HepG2 (cell line): Measurements from ENCODE around the gene COPS9.

ENCODE experiments used
- HNRNPK ChIP-seq: fragments of 200-400 bp; formaldehyde crosslinking; IDR thresholded peaks from 2 replicates; pipeline ENCODE4 v1.6.1; 2018; ENCODE audit warnings: low read length, low read depth, moderate library complexity, mild to moderate bottlenecking; ENCODE audit not compliant: poor library complexity, severe bottlenecking
- MED1 ChIP-seq: sonication (generic); formaldehyde crosslinking; IDR thresholded peaks from 2 replicates; pipeline ENCODE4 v1.4.0; 2020; ENCODE audit warnings: missing genetic modification reagents
- POLR2AphosphoS5 ChIP-seq: IDR thresholded peaks from 2 replicates; pipeline ENCODE4 v1.6.1; 2012; ENCODE audit warnings: low read depth, low read length
- RAD21 ChIP-seq: fragments of 450-650 bp; formaldehyde crosslinking; IDR thresholded peaks from 2 replicates; pipeline ENCODE4 v1.5.0; 2020; ENCODE audit warnings: mild to moderate bottlenecking
- TMF1 ChIP-seq: sonication (generic); formaldehyde crosslinking; IDR thresholded peaks from 2 replicates; pipeline ENCODE4 v1.8.1; 2022; ENCODE audit warnings: low read depth, missing genetic modification reagents
- ZBTB20 ChIP-seq: sonication (generic); formaldehyde crosslinking; IDR thresholded peaks from 2 replicates; pipeline ENCODE4 v1.8.1; 2023; ENCODE audit warnings: missing genetic modification reagents, low read depth, mild to moderate bottlenecking, borderline replicate concordance
- ZNF143 ChIP-seq: sonication (generic); formaldehyde crosslinking; IDR thresholded peaks from 2 replicates; pipeline ENCODE4 v1.4.0; 2020; ENCODE audit warnings: missing genetic modification reagents
- ZNF558 ChIP-seq: sonication (generic); formaldehyde crosslinking; IDR thresholded peaks from 2 replicates; pipeline ENCODE4 v1.9.0; 2022; ENCODE audit warnings: mild to moderate bottlenecking, missing genetic modification reagents, borderline replicate concordance
- ZNF780A ChIP-seq: sonication (generic); formaldehyde crosslinking; IDR thresholded peaks from 2 replicates; pipeline ENCODE4 v1.8.0; 2022; ENCODE audit warnings: mild to moderate bottlenecking, missing genetic modification reagents, moderate library complexity
- TF ChIP-seq, protein P1 (sequence below): sonication (generic); formaldehyde crosslinking; IDR thresholded peaks from 2 replicates; pipeline ENCODE4 v1.5.0; 2020; ENCODE audit warnings: mild to moderate bottlenecking, missing genetic modification reagents, moderate library complexity
- TF ChIP-seq, protein P2 (sequence below): sonication (generic); formaldehyde crosslinking; IDR thresholded peaks from 2 replicates; pipeline ENCODE4 v1.4.0; 2020; ENCODE audit warnings: missing genetic modification reagents
- TF ChIP-seq, protein P3 (sequence below): sonication (generic); formaldehyde crosslinking; IDR thresholded peaks from 2 replicates; pipeline ENCODE4 v1.5.1; 2020; ENCODE audit warnings: mild to moderate bottlenecking, missing genetic modification reagents
- TF ChIP-seq, protein P4 (sequence below), 2 experiments: IDR thresholded peaks; 2 replicates each; pipeline ENCODE4 v1.6.1; 2011 to 2012; ENCODE audit warnings: low read length in 2 of 2, borderline replicate concordance in 1 of 2, low read depth in 1 of 2, mild to moderate bottlenecking in 1 of 2, moderate library complexity in 1 of 2
- TF ChIP-seq, protein P5 (sequence below): sonication (generic); formaldehyde crosslinking; IDR thresholded peaks from 2 replicates; pipeline ENCODE4 v1.4.0; 2020; ENCODE audit warnings: missing genetic modification reagents, low read depth, mild to moderate bottlenecking, borderline replicate concordance

DNA sequence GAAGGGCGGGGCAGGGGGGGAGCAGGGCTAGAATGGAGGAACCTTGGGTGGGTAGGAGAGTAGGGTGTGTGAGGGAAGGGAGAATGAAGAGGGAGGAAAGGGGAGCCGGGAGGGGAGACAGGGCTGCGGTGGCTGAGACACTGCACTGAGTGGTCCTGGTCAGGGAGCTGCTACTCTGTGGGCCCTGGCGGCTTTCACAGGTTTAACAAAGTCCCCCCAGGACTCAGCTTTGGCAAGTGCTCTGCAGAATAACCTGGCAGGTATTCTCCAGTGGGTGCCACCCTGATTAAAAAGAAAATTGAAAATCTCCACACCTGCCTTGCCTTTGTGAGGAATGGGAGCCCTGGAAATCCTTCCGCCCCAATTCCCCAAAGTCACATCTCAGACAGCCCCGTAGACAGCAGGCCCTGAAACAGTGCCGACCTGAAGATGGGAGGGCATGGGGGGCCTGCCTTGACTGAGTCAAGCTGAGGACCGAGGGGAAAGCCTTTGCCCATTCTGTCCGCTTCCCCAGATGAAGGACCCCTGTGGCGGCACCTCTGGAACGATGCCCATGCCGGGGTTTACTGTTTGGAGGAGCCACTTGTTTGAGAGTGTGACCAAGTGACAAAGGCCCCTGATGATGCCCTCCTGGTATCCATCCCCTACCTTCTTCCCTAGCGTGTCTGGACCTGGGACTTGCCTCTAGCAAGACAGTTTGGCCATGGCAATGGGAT lies 47.9 kb upstream of the COPS9 start:
- TF ChIP-seq, protein P1, sequence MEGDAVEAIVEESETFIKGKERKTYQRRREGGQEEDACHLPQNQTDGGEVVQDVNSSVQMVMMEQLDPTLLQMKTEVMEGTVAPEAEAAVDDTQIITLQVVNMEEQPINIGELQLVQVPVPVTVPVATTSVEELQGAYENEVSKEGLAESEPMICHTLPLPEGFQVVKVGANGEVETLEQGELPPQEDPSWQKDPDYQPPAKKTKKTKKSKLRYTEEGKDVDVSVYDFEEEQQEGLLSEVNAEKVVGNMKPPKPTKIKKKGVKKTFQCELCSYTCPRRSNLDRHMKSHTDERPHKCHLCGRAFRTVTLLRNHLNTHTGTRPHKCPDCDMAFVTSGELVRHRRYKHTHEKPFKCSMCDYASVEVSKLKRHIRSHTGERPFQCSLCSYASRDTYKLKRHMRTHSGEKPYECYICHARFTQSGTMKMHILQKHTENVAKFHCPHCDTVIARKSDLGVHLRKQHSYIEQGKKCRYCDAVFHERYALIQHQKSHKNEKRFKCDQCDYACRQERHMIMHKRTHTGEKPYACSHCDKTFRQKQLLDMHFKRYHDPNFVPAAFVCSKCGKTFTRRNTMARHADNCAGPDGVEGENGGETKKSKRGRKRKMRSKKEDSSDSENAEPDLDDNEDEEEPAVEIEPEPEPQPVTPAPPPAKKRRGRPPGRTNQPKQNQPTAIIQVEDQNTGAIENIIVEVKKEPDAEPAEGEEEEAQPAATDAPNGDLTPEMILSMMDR (CRISPR knock-in tag): no peak
- TF ChIP-seq RAD21 (no peak), ZNF558 (CRISPR knock-in tag) (no peak), HNRNPK (no peak), MED1 (CRISPR knock-in tag) (no peak), ZNF780A (CRISPR knock-in tag) (no peak), ZBTB20 (CRISPR knock-in tag) (no peak), ZNF143 (CRISPR knock-in tag) (no peak), TMF1 (CRISPR knock-in tag) (no peak), POLR2AphosphoS5 (no peak)
- TF ChIP-seq, protein P2, sequence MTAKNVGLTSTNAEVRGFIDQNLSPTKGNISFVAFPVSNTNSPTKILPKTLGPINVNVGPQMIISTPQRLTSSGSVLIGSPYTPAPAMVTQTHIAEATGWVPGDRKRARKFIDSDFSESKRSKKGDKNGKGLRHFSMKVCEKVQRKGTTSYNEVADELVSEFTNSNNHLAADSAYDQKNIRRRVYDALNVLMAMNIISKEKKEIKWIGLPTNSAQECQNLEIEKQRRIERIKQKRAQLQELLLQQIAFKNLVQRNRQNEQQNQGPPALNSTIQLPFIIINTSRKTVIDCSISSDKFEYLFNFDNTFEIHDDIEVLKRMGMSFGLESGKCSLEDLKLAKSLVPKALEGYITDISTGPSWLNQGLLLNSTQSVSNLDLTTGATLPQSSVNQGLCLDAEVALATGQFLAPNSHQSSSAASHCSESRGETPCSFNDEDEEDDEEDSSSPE (CRISPR knock-in tag): no peak
- TF ChIP-seq, protein P3, sequence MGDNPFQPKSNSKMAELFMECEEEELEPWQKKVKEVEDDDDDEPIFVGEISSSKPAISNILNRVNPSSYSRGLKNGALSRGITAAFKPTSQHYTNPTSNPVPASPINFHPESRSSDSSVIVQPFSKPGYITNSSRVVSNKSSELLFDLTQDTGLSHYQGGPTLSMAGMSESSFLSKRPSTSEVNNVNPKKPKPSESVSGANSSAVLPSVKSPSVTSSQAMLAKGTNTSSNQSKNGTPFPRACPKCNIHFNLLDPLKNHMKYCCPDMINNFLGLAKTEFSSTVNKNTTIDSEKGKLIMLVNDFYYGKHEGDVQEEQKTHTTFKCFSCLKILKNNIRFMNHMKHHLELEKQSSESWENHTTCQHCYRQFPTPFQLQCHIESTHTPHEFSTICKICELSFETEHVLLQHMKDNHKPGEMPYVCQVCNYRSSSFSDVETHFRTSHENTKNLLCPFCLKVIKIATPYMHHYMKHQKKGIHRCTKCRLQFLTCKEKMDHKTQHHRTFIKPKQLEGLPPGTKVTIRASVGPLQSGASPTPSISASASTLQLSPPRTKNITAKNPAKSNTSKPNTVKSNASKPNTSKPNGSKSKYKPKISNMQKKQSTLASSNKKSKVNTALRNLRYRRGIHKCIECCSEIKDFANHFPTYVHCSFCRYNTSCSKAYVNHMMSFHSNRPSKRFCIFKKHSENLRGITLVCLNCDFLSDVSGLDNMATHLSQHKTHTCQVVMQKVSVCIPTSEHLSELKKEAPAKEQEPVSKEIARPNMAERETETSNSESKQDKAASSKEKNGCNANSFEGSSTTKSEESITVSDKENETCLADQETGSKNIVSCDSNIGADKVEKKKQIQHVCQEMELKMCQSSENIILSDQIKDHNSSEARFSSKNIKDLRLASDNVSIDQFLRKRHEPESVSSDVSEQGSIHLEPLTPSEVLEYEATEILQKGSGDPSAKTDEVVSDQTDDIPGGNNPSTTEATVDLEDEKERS (CRISPR knock-in tag): no peak
- TF ChIP-seq, protein P4, sequence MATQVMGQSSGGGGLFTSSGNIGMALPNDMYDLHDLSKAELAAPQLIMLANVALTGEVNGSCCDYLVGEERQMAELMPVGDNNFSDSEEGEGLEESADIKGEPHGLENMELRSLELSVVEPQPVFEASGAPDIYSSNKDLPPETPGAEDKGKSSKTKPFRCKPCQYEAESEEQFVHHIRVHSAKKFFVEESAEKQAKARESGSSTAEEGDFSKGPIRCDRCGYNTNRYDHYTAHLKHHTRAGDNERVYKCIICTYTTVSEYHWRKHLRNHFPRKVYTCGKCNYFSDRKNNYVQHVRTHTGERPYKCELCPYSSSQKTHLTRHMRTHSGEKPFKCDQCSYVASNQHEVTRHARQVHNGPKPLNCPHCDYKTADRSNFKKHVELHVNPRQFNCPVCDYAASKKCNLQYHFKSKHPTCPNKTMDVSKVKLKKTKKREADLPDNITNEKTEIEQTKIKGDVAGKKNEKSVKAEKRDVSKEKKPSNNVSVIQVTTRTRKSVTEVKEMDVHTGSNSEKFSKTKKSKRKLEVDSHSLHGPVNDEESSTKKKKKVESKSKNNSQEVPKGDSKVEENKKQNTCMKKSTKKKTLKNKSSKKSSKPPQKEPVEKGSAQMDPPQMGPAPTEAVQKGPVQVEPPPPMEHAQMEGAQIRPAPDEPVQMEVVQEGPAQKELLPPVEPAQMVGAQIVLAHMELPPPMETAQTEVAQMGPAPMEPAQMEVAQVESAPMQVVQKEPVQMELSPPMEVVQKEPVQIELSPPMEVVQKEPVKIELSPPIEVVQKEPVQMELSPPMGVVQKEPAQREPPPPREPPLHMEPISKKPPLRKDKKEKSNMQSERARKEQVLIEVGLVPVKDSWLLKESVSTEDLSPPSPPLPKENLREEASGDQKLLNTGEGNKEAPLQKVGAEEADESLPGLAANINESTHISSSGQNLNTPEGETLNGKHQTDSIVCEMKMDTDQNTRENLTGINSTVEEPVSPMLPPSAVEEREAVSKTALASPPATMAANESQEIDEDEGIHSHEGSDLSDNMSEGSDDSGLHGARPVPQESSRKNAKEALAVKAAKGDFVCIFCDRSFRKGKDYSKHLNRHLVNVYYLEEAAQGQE (IDR thresholded peaks at IDR 0.05; ENCODE audit: borderline replicate concordance in 1 of 2, low read depth in 1 of 2, low read length in 2 of 2): no peak
- TF ChIP-seq, protein P5, sequence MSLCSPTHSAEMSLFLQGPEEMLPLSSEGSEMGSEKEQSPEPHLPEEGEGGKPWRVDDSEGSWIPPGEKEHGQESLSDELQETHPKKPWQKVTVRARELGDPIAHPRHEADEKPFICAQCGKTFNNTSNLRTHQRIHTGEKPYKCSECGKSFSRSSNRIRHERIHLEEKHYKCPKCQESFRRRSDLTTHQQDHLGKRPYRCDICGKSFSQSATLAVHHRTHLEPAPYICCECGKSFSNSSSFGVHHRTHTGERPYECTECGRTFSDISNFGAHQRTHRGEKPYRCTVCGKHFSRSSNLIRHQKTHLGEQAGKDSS (CRISPR knock-in tag): no peak
